ENCODE measurements around the gene CACNA1C. TPM values are rescaled to one million over a fixed set of nuclear protein-coding genes. Genes with fewer than 3 reads are reported as not detected.
A peak's percentile ranks its signal among the peaks of the same experiment; 100 is the strongest.

Gene CACNA1C
- total RNA-seq, 2 donors from 2014 or later = 0.86 to 6.3 TPM

DNA sequence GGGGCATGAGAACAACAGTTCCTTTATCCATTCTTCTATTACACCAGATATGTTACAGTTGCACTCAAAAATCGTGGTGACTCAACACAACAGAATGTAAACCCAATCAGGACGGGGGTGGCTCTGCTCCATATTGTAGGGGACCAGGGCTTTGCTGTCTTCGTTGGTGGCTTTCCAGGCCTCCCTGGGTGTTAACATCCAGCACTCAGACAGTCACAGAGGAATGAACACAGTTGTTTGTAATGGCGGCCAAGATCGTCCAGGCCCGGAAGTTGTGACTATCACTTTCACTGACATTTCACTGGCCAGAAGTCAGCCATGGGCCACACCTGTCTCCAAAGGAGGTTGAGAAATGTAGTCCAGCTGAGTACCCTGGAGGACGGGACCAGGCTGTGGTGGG is 204.1 kb downstream of the CACNA1C start:
- TF ChIP-seq, protein P1, sequence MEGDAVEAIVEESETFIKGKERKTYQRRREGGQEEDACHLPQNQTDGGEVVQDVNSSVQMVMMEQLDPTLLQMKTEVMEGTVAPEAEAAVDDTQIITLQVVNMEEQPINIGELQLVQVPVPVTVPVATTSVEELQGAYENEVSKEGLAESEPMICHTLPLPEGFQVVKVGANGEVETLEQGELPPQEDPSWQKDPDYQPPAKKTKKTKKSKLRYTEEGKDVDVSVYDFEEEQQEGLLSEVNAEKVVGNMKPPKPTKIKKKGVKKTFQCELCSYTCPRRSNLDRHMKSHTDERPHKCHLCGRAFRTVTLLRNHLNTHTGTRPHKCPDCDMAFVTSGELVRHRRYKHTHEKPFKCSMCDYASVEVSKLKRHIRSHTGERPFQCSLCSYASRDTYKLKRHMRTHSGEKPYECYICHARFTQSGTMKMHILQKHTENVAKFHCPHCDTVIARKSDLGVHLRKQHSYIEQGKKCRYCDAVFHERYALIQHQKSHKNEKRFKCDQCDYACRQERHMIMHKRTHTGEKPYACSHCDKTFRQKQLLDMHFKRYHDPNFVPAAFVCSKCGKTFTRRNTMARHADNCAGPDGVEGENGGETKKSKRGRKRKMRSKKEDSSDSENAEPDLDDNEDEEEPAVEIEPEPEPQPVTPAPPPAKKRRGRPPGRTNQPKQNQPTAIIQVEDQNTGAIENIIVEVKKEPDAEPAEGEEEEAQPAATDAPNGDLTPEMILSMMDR (conservative IDR thresholded peaks at IDR 0.05) = no peak
- Mint-ChIP-seq H3K27me3 (ENCODE audit: insufficient read depth) (no peaks in the 10 kb centered on the region), H3K27ac (no peak overlapping the region), H3K36me3 (ENCODE audit: low read depth) (peaks cover 2% of the 10 kb centered on the region), H3K9me3 (peaks cover 19% of the 10 kb centered on the region), H3K4me1 (peaks cover 6% of the 10 kb centered on the region), H3K4me3 (no peak overlapping the region)
- H3K36me3 ChIP-seq (ENCODE audit: control insufficient read depth, insufficient read depth, low read length) = no peaks in the 10 kb centered on the region
- no peaks in the 10 kb centered on the region for H3K27me3 ChIP-seq (ENCODE audit: control insufficient read depth, insufficient read depth, low read length, poor library complexity, severe bottlenecking)
- H3K4me1 ChIP-seq (ENCODE audit: control insufficient read depth, insufficient read depth, low read length) = no peaks in the 10 kb centered on the region
- no peak overlapping the region for H3K27ac ChIP-seq (ENCODE audit: low read depth, low read length)
- WGBS, 2 experiments (ENCODE audit: insufficient coverage in 1 of 2, insufficient read length in 1 of 2) = 87 to 95% methylated on average over 7 of the region's 7 CpGs
- H3K4me3 ChIP-seq (ENCODE audit: low read length) = no peak overlapping the region
- no peaks in the 10 kb centered on the region for H3K9me3 ChIP-seq (ENCODE audit: control insufficient read depth, low read length)
- no peak overlapping the region for H3K9ac ChIP-seq (ENCODE audit: extremely low read depth, low read length, poor library complexity, severe bottlenecking)
- peak; percentile 20 for DNase-seq

DNA sequence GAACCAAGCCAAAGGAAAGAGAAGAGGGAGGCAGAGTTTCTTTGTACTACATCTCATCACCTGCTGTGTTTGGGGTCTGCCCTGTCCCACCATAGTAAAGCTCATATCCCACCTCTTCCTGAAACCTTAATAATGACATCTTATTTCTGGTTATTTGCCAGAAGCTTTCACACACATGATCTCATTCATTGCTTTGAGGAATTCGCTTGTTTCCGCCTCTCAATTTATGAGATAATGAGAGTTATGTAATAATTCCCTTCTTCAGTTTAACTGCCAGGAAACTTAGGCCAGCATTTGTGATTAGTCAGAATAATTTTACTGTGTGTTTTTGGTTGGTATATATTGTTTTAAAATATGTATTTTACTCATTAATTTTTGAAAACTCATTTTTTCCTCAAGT is 205.2 kb downstream of the CACNA1C start:
- DNase-seq = no peak
- no peak overlapping the region for H3K9ac ChIP-seq (ENCODE audit: extremely low read depth, low read length, poor library complexity, severe bottlenecking)
- no peaks in the 10 kb centered on the region for H3K4me1 ChIP-seq (ENCODE audit: control insufficient read depth, insufficient read depth, low read length)
- no peaks in the 10 kb centered on the region for H3K27me3 Mint-ChIP-seq (ENCODE audit: insufficient read depth)
- H3K27ac ChIP-seq (ENCODE audit: low read depth, low read length) = no peak overlapping the region
- no peaks in the 10 kb centered on the region for H3K27me3 ChIP-seq (ENCODE audit: control insufficient read depth, insufficient read depth, low read length, poor library complexity, severe bottlenecking)
- TF ChIP-seq, protein P1 (conservative IDR thresholded peaks at IDR 0.05) = no peak
- H3K36me3 ChIP-seq (ENCODE audit: control insufficient read depth, insufficient read depth, low read length) = no peaks in the 10 kb centered on the region
- H3K9me3 Mint-ChIP-seq = peaks cover 19% of the 10 kb centered on the region
- no peak overlapping the region for H3K27ac Mint-ChIP-seq
- no peaks in the 10 kb centered on the region for H3K4me1 Mint-ChIP-seq
- H3K9me3 ChIP-seq (ENCODE audit: control insufficient read depth, low read length) = no peaks in the 10 kb centered on the region
- H3K36me3 Mint-ChIP-seq (ENCODE audit: low read depth) = peaks cover 2% of the 10 kb centered on the region
- no peak overlapping the region for H3K4me3 Mint-ChIP-seq
- 86% methylated on average over 2 of the region's 2 CpGs; no CpG with 5 or more reads in 1 of the 2 experiments for WGBS, 2 experiments (ENCODE audit: insufficient coverage in 1 of 2, insufficient read length in 1 of 2)
- no peak overlapping the region for H3K4me3 ChIP-seq (ENCODE audit: low read length)

DNA sequence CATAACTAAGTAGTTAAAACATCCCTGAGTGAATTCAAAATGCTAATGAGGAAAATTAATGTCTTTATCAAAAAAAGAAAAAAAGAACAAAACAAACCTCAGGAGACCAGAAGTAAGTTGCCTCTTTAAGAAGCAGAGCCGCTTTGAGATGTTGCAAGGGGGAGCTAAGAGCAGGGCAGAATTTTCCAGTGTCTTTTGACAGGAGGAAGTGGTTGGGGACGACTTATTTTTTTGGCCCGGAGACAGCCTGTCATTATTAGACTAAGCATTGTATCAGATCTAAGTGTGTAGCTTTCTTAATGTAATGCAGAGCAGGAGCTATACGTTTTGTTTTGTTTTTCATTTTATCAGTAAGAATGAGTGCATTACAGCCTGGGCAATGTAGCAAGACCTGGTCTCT is 206.6 kb downstream of the CACNA1C start:
- Mint-ChIP-seq H3K4me3 (no peak overlapping the region), H3K4me1 (no peaks in the 10 kb centered on the region), H3K27ac (no peak overlapping the region), H3K36me3 (ENCODE audit: low read depth) (peaks cover 2% of the 10 kb centered on the region), H3K27me3 (ENCODE audit: insufficient read depth) (no peaks in the 10 kb centered on the region), H3K9me3 (peaks cover 19% of the 10 kb centered on the region)
- DNase-seq = no peak
- Histone ChIP-seq H3K36me3 (ENCODE audit: control insufficient read depth, insufficient read depth, low read length) (no peaks in the 10 kb centered on the region), H3K4me3 (ENCODE audit: low read length) (no peak overlapping the region), H3K9me3 (ENCODE audit: control insufficient read depth, low read length) (no peaks in the 10 kb centered on the region), H3K4me1 (ENCODE audit: control insufficient read depth, insufficient read depth, low read length) (no peaks in the 10 kb centered on the region), H3K27me3 (ENCODE audit: control insufficient read depth, insufficient read depth, low read length, poor library complexity, severe bottlenecking) (no peaks in the 10 kb centered on the region), H3K27ac (ENCODE audit: low read depth, low read length) (no peak overlapping the region), H3K9ac (ENCODE audit: extremely low read depth, low read length, poor library complexity, severe bottlenecking) (no peak overlapping the region)
- 67 to 84% methylated on average over 3 to 4 of the region's 4 CpGs for WGBS, 2 experiments (ENCODE audit: insufficient coverage in 1 of 2, insufficient read length in 1 of 2)
- TF ChIP-seq, protein P1 (conservative IDR thresholded peaks at IDR 0.05) = no peak

All from endodermal cell (in vitro differentiated cells).